Esophagus muscularis mucosa (tissue), 4 donors: ENCODE results near the gene ADAMTS19. TPM values are rescaled to one million over a fixed set of nuclear protein-coding genes. Genes with fewer than 3 reads are reported as not detected.

Experiments used
- DNase-seq: peaks from one replicate; pipeline ENCODE4 v3.0.0-alpha.2; 2017; ENCODE audit errors: extremely low spot score
- H3K27ac ChIP-seq, 4 donors: fragments of 200-600 bp; sonication (generic); replicated peaks in 1 of 4; 1 replicate in 3 of 4; 2 replicates in 1 of 4; pipeline ENCODE4 v1.5.1; 2016 to 2019; ENCODE audit warnings: mild to moderate bottlenecking in 1 of 4
- H3K27me3 ChIP-seq, 4 donors: fragments of 200-600 bp; sonication (generic); one replicate each; pipeline versions ENCODE4 v1.5.1 to v1.6.0; 2016 to 2019
- H3K36me3 ChIP-seq, 4 donors: fragments of 200-600 bp; sonication (generic); one replicate each; pipeline ENCODE4 v1.5.1; 2016 to 2019
- H3K4me1 ChIP-seq, 4 donors: fragments of 200-600 bp; sonication (generic); one replicate each; pipeline ENCODE4 v1.5.1; 2016 to 2019
- H3K4me3 ChIP-seq, 4 donors: fragments of 200-600 bp; sonication (generic); 1 replicate in 2 of 4; 2 replicates in 2 of 4; pipeline ENCODE4 v1.5.1; 2016 to 2019; ENCODE audit warnings: mild to moderate bottlenecking in 4 of 4, moderate library complexity in 1 of 4
- H3K9me3 ChIP-seq, 4 donors: fragments of 200-600 bp; sonication (generic); 1 replicate in 3 of 4; 2 replicates in 1 of 4; pipeline ENCODE4 v1.5.1; 2016 to 2019
- EP300 ChIP-seq: sonication (generic); formaldehyde crosslinking; IDR thresholded peaks from one replicate; pipeline ENCODE4 v1.6.1; 2017; ENCODE audit warnings: antibody characterized with exemption
- POLR2A ChIP-seq: fragments of 450-650 bp; IDR thresholded peaks from one replicate; pipeline ENCODE4 v1.6.1; 2017; ENCODE audit warnings: antibody characterized with exemption, moderate library complexity, mild to moderate bottlenecking, low read depth
- POLR2AphosphoS5 ChIP-seq, 2 donors: sonication (generic); formaldehyde crosslinking; IDR thresholded peaks; one replicate each; pipeline ENCODE4 v1.6.1; 2017; ENCODE audit warnings: antibody characterized with exemption in 2 of 2
- WGBS: methylation state at CpG from one replicate; pipeline ENCODE4 v1.1.5; 2018; 5-methylcytosine and 5-hydroxymethylcytosine counted together
- intact Hi-C: fragments of 100-400 bp; cut with DNase I; formaldehyde crosslinking; loops from one replicate; pipeline ENCODE4 v1.15.1; 2023
- total RNA-seq, 4 donors: library from RNA; depleted of rRNA; stranded (reverse); fragments of >200 nt; gene quantifications; one replicate each; pipeline versions ENCODE4 v1.1.0 to v1.2.1, GENCODE V29; 2016
- TF ChIP-seq, protein P1 (sequence below), 3 experiments: fragments of 200-600 bp in 2 of 3; fragments of 450-650 bp in 1 of 3; sonication (generic) in 2 of 3; IDR thresholded peaks; one replicate each; pipeline ENCODE4 v1.5.1; 2017 to 2019; ENCODE audit warnings: antibody characterized with exemption in 3 of 3, mild to moderate bottlenecking in 2 of 3, moderate library complexity in 1 of 3

The ADAMTS19 gene
- total RNA-seq, 4 donors from 2014 or later: 8.5 to 23.4 (median 10.9) TPM

DNA sequence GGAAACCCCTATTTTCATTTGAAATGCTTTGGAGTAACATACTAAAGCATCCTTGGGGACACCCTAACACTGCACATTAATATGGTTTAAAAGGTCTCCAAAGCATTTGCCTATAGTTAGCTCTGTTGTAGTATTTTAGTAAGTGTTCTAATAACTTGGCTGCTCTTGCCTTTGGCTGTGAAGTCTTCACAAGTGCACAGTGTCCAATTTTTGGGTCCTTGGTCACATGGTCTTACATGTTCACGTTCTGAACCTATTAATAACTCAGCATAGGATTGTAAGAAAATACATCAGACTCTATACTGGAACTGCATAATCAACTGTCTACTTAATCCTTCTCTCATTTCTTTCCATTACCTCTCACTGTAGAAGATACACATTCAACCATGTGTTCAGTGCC lies 17.4 kb downstream of the ADAMTS19 start:
- 7% methylated on average over 1 of the region's 1 CpG for WGBS
- Histone ChIP-seq H3K4me3 (no peak overlapping the region), H3K27me3 (no peaks in the 10 kb centered on the region), H3K9me3 (no peaks in the 10 kb centered on the region), H3K27ac (no peak overlapping the region), H3K4me1 (peaks cover 0 to 7% (median 7%) of the 10 kb centered on the region in 4 donors), H3K36me3 (no peaks in the 10 kb centered on the region)
- DNase-seq: no peak
- intact Hi-C loops: no loop called here
- no peak for TF ChIP-seq EP300
- TF ChIP-seq, protein P1, sequence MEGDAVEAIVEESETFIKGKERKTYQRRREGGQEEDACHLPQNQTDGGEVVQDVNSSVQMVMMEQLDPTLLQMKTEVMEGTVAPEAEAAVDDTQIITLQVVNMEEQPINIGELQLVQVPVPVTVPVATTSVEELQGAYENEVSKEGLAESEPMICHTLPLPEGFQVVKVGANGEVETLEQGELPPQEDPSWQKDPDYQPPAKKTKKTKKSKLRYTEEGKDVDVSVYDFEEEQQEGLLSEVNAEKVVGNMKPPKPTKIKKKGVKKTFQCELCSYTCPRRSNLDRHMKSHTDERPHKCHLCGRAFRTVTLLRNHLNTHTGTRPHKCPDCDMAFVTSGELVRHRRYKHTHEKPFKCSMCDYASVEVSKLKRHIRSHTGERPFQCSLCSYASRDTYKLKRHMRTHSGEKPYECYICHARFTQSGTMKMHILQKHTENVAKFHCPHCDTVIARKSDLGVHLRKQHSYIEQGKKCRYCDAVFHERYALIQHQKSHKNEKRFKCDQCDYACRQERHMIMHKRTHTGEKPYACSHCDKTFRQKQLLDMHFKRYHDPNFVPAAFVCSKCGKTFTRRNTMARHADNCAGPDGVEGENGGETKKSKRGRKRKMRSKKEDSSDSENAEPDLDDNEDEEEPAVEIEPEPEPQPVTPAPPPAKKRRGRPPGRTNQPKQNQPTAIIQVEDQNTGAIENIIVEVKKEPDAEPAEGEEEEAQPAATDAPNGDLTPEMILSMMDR (IDR thresholded peaks at IDR 0.05): no peak
- TF ChIP-seq POLR2AphosphoS5 (IDR thresholded peaks at IDR 0.05): no peak
- TF ChIP-seq POLR2A: no peak

DNA sequence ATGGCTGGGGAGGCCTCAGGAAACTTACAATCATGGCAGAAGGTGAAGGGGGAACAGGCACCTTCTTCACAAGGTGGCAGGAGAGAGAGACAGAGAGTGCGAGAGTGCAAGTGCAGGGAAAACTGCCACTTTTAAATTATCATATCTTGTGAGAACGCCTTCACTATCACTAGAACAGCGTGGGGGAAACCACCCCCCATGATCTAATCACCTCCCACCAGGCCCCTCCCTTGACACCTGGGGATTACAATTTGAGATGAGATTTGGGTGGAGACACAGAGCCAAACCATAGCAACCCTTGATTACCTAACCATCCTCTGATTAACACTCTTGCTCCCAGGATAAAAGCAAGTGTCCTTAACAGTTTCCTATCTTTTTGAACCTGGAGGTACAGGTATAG lies 21.1 kb downstream of the ADAMTS19 start:
- Histone ChIP-seq H3K36me3 (no peaks in the 10 kb centered on the region), H3K4me1 (peaks cover 0 to 7% (median 7%) of the 10 kb centered on the region in 4 donors), H3K9me3 (no peaks in the 10 kb centered on the region), H3K4me3 (no peak overlapping the region), H3K27me3 (no peaks in the 10 kb centered on the region), H3K27ac (no peak overlapping the region)
- intact Hi-C loops: no loop called here
- WGBS: 83% methylated on average over 3 of the region's 3 CpGs
- DNase-seq: no peak
- TF ChIP-seq POLR2AphosphoS5 (IDR thresholded peaks at IDR 0.05): no peak

DNA sequence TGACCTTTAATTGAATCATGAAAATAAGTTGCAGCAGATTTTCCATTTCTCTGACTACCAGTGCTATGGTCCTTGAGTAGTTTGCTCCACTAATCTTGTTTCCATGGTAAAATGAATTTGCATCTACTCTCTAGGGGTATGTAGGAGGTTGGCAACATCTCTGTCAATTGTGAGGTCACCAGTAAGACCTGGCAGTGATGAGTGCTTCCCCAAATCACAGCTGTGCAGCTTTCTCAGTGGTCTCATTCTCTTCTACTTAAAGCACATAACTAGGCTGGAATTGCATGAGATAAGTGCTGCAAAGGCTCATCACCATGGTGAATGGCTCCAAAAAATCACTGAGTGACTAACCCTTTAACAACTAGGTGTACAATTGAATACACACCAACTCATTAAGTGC lies 36.3 kb downstream of the ADAMTS19 start:
- no peaks in the 10 kb centered on the region for H3K9me3 ChIP-seq
- no peaks in the 10 kb centered on the region for H3K27me3 ChIP-seq
- TF ChIP-seq EP300 (no peak), POLR2AphosphoS5 (IDR thresholded peaks at IDR 0.05) (no peak), POLR2A (no peak)
- TF ChIP-seq, protein P1 (IDR thresholded peaks at IDR 0.05): no peak
- no peaks in the 10 kb centered on the region for H3K36me3 ChIP-seq
- intact Hi-C loops: no loop called here
- no peak overlapping the region for H3K27ac ChIP-seq
- no peak overlapping the region for H3K4me3 ChIP-seq
- H3K4me1 ChIP-seq: peaks cover 0 to 5% (median 0%) of the 10 kb centered on the region in 4 donors
- no peak for DNase-seq

DNA sequence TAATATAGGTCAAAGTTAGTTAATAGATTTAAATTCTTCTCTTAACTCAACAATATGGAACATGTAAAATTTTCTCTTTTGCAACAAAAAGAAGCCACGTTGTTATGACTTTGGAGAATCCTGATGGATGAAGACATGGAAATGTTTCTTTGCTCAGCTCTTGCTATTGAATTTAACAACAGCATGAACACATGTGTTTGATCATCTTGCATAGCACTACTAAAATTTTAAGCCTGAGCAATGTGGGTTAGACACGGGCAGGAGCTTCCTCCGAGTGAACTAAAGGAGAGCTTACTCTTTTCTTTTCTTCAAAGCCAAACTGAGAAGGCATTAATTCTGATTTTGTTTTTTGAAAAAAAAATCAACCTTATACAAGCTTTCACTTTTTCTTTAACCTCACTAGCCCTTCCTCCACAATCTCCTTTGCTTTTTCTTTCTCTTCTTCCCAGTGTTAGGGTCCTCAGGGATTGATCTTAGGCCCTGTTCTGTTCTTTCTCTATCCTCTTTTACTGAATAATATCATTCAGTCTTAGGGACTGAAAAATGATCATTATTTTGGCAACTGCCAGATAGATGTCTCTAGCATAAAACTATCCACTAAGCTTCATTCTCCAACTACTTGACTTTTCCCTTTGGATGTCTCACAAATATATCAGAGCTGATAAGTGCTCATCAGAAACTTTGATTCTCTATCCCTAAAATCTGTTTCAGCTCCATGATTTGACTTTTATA lies 36.9 kb downstream of the ADAMTS19 start:
- no peak overlapping the region for H3K4me3 ChIP-seq
- no peak overlapping the region for H3K27ac ChIP-seq
- no peaks in the 10 kb centered on the region for H3K36me3 ChIP-seq
- TF ChIP-seq POLR2AphosphoS5 (IDR thresholded peaks at IDR 0.05): no peak
- TF ChIP-seq EP300: no peak
- TF ChIP-seq, protein P1 (IDR thresholded peaks at IDR 0.05): no peak
- TF ChIP-seq POLR2A: no peak
- intact Hi-C loops: no loop called here
- peaks cover 0 to 5% (median 0%) of the 10 kb centered on the region in 4 donors for H3K4me1 ChIP-seq
- H3K27me3 ChIP-seq: no peaks in the 10 kb centered on the region
- no peak for DNase-seq
- no peaks in the 10 kb centered on the region for H3K9me3 ChIP-seq
- 62% methylated on average over 3 of the region's 3 CpGs for WGBS

DNA sequence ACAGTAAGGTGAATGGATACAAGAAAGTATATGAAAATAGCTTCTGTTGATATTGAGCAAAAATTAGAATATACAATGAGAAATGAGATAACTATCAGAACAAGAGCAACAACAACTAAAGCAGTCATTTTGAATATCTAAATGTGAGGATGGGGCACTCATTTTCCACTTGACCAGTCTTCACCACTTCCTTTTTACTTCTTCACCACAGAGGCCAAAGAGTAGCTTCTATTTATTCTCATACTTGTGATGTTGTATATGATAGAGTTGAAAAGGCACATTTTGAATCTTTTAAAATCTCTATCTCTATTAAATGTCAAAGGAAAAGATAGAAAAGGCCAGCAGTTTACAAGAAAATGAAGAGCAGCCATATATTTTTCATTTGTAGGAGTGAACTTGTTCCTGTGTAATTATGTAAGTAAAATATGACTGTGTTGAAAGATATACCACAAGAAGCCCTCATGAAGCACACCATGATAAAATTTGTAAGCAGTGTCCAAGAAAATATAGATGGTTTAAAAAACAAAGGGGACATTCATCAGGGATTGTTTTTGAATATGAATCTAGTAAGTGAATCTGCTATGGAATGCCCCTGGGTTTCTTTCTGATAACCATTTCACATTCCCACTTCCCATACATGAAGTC lies 39.2 kb downstream of the ADAMTS19 start:
- Histone ChIP-seq H3K4me1 (peaks cover 0 to 5% (median 0%) of the 10 kb centered on the region in 4 donors), H3K27ac (no peak overlapping the region), H3K9me3 (no peaks in the 10 kb centered on the region), H3K36me3 (no peaks in the 10 kb centered on the region), H3K27me3 (no peaks in the 10 kb centered on the region), H3K4me3 (no peak overlapping the region)
- intact Hi-C loops: no loop called here
- no peak for DNase-seq
- no peak for TF ChIP-seq EP300
- no peak for TF ChIP-seq POLR2AphosphoS5 (IDR thresholded peaks at IDR 0.05)
- TF ChIP-seq, protein P1 (IDR thresholded peaks at IDR 0.05): no peak
- TF ChIP-seq POLR2A: no peak
